Adrenal gland (tissue), 12 donors: ENCODE data around the gene HS3ST4. TPM values are rescaled to one million over a fixed set of nuclear protein-coding genes. Genes with fewer than 3 reads are reported as not detected.
"Not testable (repeated sequence)": the region's sequence is repeated elsewhere in the genome, so short reads cannot be mapped to it uniquely, and the experiment has no call there.

Experiments
- DNase-seq, 7 donors: peaks; one replicate each; pipeline ENCODE4 v3.0.0-alpha.2; 2019 to 2020
- H3K27ac ChIP-seq, 5 donors: fragments of 200-600 bp; sonication (generic) in 4 of 5; 1 replicate in 3 of 5; 2 replicates in 2 of 5; pipeline versions ENCODE4 v1.5.1 to v1.8.0; 2016 to 2020; ENCODE audit warnings: mild to moderate bottlenecking in 1 of 5
- H3K27me3 ChIP-seq: fragments of 200-600 bp; 2 replicates; pipeline ENCODE4 v1.8.0; 2021
- H3K36me3 ChIP-seq, 2 donors: fragments of 200-600 bp; replicated peaks in 1 of 2; 1 replicate in 1 of 2; 2 replicates in 1 of 2; pipeline versions ENCODE4 v1.5.1 to v1.8.0; 2018 to 2022
- H3K4me1 ChIP-seq, 2 donors: fragments of 200-600 bp; replicated peaks in 1 of 2; 1 replicate in 1 of 2; 2 replicates in 1 of 2; pipeline versions ENCODE4 v1.5.1 to v1.8.0; 2018 to 2021
- H3K4me3 ChIP-seq, 4 donors: fragments of 200-600 bp; sonication (generic) in 3 of 4; one replicate each; pipeline ENCODE4 v1.5.1; 2016 to 2018
- H3K9me3 ChIP-seq, 3 donors: fragments of 200-600 bp; sonication (generic) in 1 of 3; replicated peaks in 1 of 3; 1 replicate in 2 of 3; 2 replicates in 1 of 3; pipeline versions ENCODE4 v1.5.1 to v1.8.0; 2016 to 2021
- POLR2A ChIP-seq, 2 donors: fragments of 450-650 bp; IDR thresholded peaks; one replicate each; pipeline ENCODE4 v1.6.1; 2017; ENCODE audit warnings: antibody characterized with exemption in 2 of 2, mild to moderate bottlenecking in 2 of 2, moderate library complexity in 1 of 2
- WGBS, 4 donors: extraction: QIAGEN DNeasy Blood & Tissue Kit in 2 of 4; methylation state at CpG; one replicate each; pipeline versions ENCODE4 v1.1.5 to v1.1.7; 2013 to 2017; 5-methylcytosine and 5-hydroxymethylcytosine counted together
- intact Hi-C, 2 donors: fragments of 100-400 bp; cut with DNase I; formaldehyde crosslinking; loops; one replicate each; pipeline versions ENCODE4 v1.14.1 to v1.15.0; 2022 to 2023
- polyA plus RNA-seq, 3 donors: library from polyadenylated mRNA; stranded (reverse); fragments of 200-250 nt in 2 of 3; fragments of 350-450 nt in 1 of 3; fragmentation: Illumina TruSeq in 1 of 3; extraction: RNeasy Lipid Tissue Mini Kit (QIAGEN cat#74804) in 1 of 3; gene quantifications; one replicate each; pipeline ENCODE4 v1.2.3, GENCODE V29; 2013 to 2014
- total RNA-seq, 9 donors: library from RNA; depleted of rRNA in 4 of 9; stranded (reverse); fragments of >200 nt in 4 of 9; fragments of 120-200 nt in 1 of 9; fragmentation: NEBNext Ultra II Directional in 1 of 9; extraction: Animal tissue kit (Norgen Biotek cat#: 25700) in 1 of 9; gene quantifications; one replicate each; pipeline versions ENCODE4 v1.1.0 to v1.2.4, GENCODE V29; 2013 to 2023
- TF ChIP-seq, protein P1 (sequence below), 6 experiments: fragments of 450-650 bp in 4 of 6; fragments of 200-600 bp in 2 of 6; sonication (generic) in 1 of 6; IDR thresholded peaks; 1 replicate in 5 of 6; 2 replicates in 1 of 6; pipeline versions ENCODE4 v1.5.1 to v1.8.0; 2016 to 2021; ENCODE audit warnings: antibody characterized with exemption in 6 of 6, mild to moderate bottlenecking in 2 of 6, moderate library complexity in 1 of 6
- donor health status: healthy with polysubstance abuse.
- donor health status: Bipolar disorder and iron deficiency.
- donor health status: DM: yes; HTN: yes; CAD: no.
- donor health status: DM: no; HTN: no; CAD: no.
- donor health status: DM: no; HTN: no; CAD: no.
- donor health status: DM: yes; HTN: yes; CAD: no.

HS3ST4 gene
- total and polyA plus RNA-seq, 12 donors: 0.06 to 0.18 (median 0.08) TPM; not detected in 9

- no peaks in the 10 kb centered on the region for H3K27me3 ChIP-seq
- H3K9me3 ChIP-seq: no peaks in the 10 kb centered on the region
- no peak overlapping the region for H3K27ac ChIP-seq
- no peaks in the 10 kb centered on the region for H3K4me1 ChIP-seq
- intact Hi-C loops: no loop called here
- TF ChIP-seq, protein P1, sequence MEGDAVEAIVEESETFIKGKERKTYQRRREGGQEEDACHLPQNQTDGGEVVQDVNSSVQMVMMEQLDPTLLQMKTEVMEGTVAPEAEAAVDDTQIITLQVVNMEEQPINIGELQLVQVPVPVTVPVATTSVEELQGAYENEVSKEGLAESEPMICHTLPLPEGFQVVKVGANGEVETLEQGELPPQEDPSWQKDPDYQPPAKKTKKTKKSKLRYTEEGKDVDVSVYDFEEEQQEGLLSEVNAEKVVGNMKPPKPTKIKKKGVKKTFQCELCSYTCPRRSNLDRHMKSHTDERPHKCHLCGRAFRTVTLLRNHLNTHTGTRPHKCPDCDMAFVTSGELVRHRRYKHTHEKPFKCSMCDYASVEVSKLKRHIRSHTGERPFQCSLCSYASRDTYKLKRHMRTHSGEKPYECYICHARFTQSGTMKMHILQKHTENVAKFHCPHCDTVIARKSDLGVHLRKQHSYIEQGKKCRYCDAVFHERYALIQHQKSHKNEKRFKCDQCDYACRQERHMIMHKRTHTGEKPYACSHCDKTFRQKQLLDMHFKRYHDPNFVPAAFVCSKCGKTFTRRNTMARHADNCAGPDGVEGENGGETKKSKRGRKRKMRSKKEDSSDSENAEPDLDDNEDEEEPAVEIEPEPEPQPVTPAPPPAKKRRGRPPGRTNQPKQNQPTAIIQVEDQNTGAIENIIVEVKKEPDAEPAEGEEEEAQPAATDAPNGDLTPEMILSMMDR (IDR thresholded peaks at IDR 0.05): no peak
- TF ChIP-seq POLR2A (IDR thresholded peaks at IDR 0.05): no peak
- H3K36me3 ChIP-seq: no peaks in the 10 kb centered on the region
- WGBS, 4 donors: 62 to 75% (median 69%) methylated on average over 1 of the region's 1 CpG
- DNase-seq: no peak
- H3K4me3 ChIP-seq: no peak overlapping the region
Measured at GRCh38 chr16:25771216-25771615, 79.5 kb downstream of the HS3ST4 start.

DNA sequence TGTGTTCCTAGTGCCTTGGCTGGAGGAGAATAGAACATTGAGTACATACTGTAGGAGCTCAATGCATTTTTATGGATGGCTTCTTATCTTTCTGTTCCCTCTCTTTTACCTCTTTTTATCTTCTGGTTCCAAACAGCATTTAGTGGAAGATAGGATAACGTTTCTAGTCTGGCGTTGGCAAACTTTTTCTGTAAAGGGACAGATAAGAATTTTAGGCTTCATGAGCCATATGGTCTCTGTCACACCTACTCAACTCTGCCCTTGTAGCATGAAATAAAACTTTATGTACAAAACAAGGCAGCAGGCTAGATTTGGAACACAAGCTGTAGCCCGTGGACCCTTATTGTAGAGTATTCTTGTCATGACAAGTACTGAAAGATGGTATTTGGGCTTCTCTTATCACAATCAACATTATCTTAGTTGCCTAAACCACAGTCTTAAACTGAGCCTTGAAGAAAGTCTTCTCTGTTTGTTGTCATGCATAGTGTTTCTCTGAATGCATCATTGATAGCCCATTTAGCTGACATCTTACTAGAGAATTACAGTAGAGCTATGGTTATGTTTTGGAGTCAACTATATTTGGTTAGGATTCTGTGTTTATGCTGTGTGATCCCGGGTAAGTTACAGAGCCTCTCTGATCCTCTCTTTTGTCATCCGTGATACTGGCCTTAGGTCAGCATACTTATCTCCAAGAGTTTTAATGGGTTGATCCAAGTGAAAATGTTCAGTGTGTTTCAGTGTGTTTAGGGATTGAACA lies 80.2 kb downstream of the HS3ST4 start:
- no peak overlapping the region for H3K27ac ChIP-seq
- no peak overlapping the region for H3K4me3 ChIP-seq
- no peaks in the 10 kb centered on the region for H3K9me3 ChIP-seq
- no peak for TF ChIP-seq POLR2A (IDR thresholded peaks at IDR 0.05)
- TF ChIP-seq, protein P1 (IDR thresholded peaks at IDR 0.05): no peak
- no peaks in the 10 kb centered on the region for H3K27me3 ChIP-seq
- 60 to 73% (median 68%) methylated on average over 5 of the region's 5 CpGs for WGBS, 4 donors
- DNase-seq: no peak
- intact Hi-C loops: no loop called here
- H3K4me1 ChIP-seq: no peaks in the 10 kb centered on the region
- no peaks in the 10 kb centered on the region for H3K36me3 ChIP-seq

- H3K27me3 ChIP-seq, intact Hi-C loops, H3K9me3 ChIP-seq, DNase-seq, H3K36me3 ChIP-seq, H3K4me1 ChIP-seq, H3K27ac ChIP-seq, H3K4me3 ChIP-seq: not testable (repeated sequence)
- WGBS, 4 donors: 86 to 92% (median 89%) methylated on average over 2 of the region's 2 CpGs
Measured at GRCh38 chr16:25776214-25776613, 84.5 kb downstream of the HS3ST4 start.

- TF ChIP-seq, protein P1 (IDR thresholded peaks at IDR 0.05): no peak
- TF ChIP-seq POLR2A (IDR thresholded peaks at IDR 0.05): no peak
- intact Hi-C loops: no loop called here
- 71 to 76% (median 75%) methylated on average over 1 of the region's 1 CpG for WGBS, 4 donors
- H3K36me3 ChIP-seq: no peaks in the 10 kb centered on the region
- H3K4me1 ChIP-seq: no peaks in the 10 kb centered on the region
- no peak overlapping the region for H3K4me3 ChIP-seq
- H3K27me3 ChIP-seq: peaks cover 3% of the 10 kb centered on the region
- H3K9me3 ChIP-seq: no peaks in the 10 kb centered on the region
- DNase-seq: no peak
- no peak overlapping the region for H3K27ac ChIP-seq
Measured at GRCh38 chr16:25783226-25783625, 91.5 kb downstream of the HS3ST4 start.

DNA sequence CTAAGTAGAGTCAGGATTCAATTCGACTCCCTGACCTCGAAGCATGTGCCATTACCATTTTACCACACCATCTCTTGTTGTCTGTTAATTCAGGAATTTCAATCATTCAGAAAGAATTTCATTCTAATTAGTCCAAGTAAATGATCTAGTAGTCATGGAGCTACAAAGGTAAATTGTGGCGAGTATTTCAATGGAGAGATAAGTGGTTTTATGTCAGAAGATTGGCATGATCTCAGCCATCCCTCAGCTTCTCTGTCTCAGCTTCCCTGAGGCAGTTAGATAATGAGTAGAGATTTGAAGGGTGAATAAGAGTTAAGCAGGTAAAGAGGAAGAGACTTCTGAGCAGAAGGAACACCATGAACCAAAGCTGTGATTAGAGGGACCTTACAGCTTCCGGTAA lies 93.6 kb downstream of the HS3ST4 start:
- Histone ChIP-seq H3K27me3 (no peaks in the 10 kb centered on the region), H3K9me3 (no peaks in the 10 kb centered on the region), H3K27ac (no peak overlapping the region), H3K4me3 (no peak overlapping the region), H3K4me1 (no peaks in the 10 kb centered on the region), H3K36me3 (no peaks in the 10 kb centered on the region)
- no peak for TF ChIP-seq POLR2A (IDR thresholded peaks at IDR 0.05)
- TF ChIP-seq, protein P1 (IDR thresholded peaks at IDR 0.05): no peak
- DNase-seq: no peak
- WGBS, 4 donors: 43 to 79% (median 64%) methylated on average over 4 of the region's 4 CpGs
- intact Hi-C loops: no loop called here
